GM21723 (cell line): ENCODE results near the gene ZRANB2.

ENCODE experiments used
- ATAC-seq: cut with Tn5 transposase; IDR thresholded peaks from one replicate; pipeline ENCODE4 v1.9.1; 2021; ENCODE audit warnings: mild to moderate bottlenecking, moderate library complexity; ENCODE audit not compliant: unreplicated experiment

Gene ZRANB2

DNA sequence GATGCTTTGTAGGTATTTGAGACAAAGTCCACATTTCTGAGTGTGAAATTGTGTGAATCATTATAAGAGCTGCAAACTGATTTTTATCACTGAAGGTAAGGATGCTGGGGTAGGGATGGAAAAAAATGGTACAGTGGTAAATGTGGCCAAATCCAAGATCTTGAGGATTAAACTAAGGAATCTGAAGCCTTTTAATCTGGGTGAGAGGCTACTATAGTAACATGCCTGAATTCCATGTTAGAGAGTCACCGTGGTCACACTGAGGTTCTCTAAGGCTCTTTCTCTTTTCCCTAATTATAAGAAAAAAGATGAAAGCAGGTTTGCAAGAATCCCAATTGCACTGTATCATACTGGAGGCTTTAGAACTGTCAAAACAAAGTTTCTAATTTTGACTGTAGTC, 50.8 kb downstream of the ZRANB2 start:
- no peak for ATAC-seq

DNA sequence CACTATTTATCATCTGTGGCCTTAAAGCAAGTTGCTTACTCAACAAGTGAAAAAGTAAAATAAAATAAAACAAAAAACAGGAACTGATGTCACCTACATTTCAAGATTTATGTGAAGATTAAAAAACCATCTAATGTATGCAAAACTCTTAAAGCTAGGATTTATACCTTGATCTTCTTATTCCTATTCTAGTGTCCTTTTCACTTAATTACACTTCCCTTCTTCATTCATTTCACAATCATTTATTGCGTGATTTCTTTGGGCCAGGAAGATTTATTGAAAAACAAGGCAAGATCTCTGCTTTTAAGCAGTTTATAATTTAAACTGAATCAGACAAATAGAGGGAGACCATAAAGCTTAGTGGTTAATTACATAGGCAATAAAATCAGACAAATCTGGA, 51.9 kb downstream of the ZRANB2 start:
- no peak for ATAC-seq

DNA sequence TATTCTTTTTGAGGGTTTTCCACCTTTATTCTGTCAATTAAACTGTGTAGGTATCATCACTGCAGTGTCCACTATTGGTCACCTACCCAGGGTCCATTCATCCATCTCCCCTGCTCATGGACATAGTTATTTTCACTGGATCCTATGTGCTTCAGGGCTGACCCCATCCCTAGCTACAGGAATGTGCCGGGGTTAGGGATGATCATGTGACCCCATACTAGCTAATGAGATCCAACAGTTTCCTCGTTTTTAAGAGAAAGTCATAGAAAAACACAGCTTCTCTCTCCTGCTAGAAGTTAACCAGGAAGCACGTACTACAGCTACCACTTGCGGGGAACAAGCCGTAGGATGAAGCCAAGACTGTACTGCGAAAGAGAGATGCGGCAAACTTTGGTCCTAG, 52.8 kb downstream of the ZRANB2 start:
- ATAC-seq: no peak

GRCh38 chr1:71026093-71026492, 54.7 kb downstream of the ZRANB2 start:
- ATAC-seq: no peak

GRCh38 chr1:71023515-71023914, 57.3 kb downstream of the ZRANB2 start:
- ATAC-seq: no peak

GRCh38 chr1:71019233-71019969, 61.4 kb downstream of the ZRANB2 start:
- no peak for ATAC-seq

- ATAC-seq: no peak
Observed at GRCh38 chr1:71018791-71019190, 62.0 kb downstream of the ZRANB2 start.

DNA sequence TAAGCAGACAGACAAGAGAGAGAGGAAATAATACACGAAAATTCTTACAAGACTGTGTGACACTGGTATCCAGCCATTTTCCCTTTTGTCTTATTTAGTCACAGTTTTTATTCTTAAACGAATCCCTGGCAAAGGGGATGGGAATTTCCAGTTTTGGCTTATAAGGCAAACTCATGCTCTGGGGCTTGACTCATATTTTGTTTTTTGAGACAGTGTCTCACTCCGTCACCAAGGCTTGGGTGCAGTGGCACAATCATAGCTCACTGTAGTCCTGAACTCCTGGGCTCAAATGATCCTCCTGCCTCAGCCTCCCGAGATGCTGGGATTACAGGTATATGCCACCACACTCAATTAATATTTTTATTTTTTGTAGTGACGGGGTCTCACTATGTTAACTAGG, 65.1 kb downstream of the ZRANB2 start:
- no peak for ATAC-seq

DNA sequence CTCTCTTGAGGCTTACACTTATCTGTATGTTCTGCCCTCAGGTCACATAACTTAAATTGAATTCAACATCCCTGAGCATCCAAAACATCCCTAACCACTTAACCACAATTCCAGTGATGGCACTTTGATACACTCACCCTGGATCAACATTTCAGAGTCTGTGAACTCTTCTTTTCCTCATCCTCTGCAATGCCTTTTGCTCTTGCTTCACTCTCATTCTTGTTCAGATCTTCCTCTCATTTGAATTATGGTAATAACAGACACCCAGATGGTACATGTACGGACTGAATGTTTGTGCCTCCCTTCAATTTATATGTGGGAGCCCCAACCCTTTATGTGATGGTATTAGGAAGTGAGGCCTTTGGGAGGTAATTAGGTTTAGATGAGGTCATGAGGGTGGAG, 66.7 kb downstream of the ZRANB2 start:
- no peak for ATAC-seq
